SK-N-SH (cell line): ENCODE measurements around the gene PNMA6E.

Experiments used
- CTCF ChIP-seq: fragments of 200-600 bp; sonication (generic); IDR thresholded peaks from 2 replicates; pipeline ENCODE4 v1.6.1; 2017; ENCODE audit warnings: antibody characterized with exemption, mild to moderate bottlenecking, moderate library complexity
- SIN3A ChIP-seq: IDR thresholded peaks from 2 replicates; pipeline ENCODE4 v1.6.1; 2012; ENCODE audit warnings: low read depth, mild to moderate bottlenecking, low read length, moderate library complexity, borderline replicate concordance

- no peak for TF ChIP-seq CTCF
- TF ChIP-seq SIN3A: no peak
Measured at GRCh38 chrX:153445856-153446635, 44.9 kb upstream of the PNMA6E start, which contains the start of gene TREX2.
